ENCODE measurements around the gene WDR90. TPM values are rescaled to one million over a fixed set of nuclear protein-coding genes. Genes with fewer than 3 reads are reported as not detected.

Gene WDR90
- total and polyA plus RNA-seq, 2 experiments from 2014 or later = 25.9 to 42.2 TPM

- Histone ChIP-seq H4K20me1 (replicated peaks; ENCODE audit: insufficient read depth) (no peaks in the 10 kb centered on the region), H3K79me2 (replicated peaks; ENCODE audit: insufficient read depth) (no peaks in the 10 kb centered on the region), H3K9me2 (ENCODE audit: insufficient read depth) (no peaks in the 10 kb centered on the region), H3K4me1 (ENCODE audit: insufficient read depth) (no peaks in the 10 kb centered on the region; the same call in 1 of the 2 replicates), H2AFZ (no peak overlapping the region), H3F3A (replicated peaks; ENCODE audit: low read depth) (peaks cover 11% of the 10 kb centered on the region; the same call in 1 of the 2 replicates), H3K27ac (ENCODE audit: low read depth) (no peak overlapping the region), H3K4me3 (no peak overlapping the region), H3K27me3 (ENCODE audit: insufficient read depth) (no peaks in the 10 kb centered on the region), H3K4me2 (no peak overlapping the region), H3K36me3 (ENCODE audit: insufficient read depth) (no peaks in the 10 kb centered on the region)
- TF ChIP-seq STAT1 (IDR thresholded peaks at IDR 0.05; ENCODE audit: unreplicated experiment) = no peak
- Mint-ChIP-seq H3K9me3 (no peaks in the 10 kb centered on the region), H3K4me3 (no peak overlapping the region), H3K27ac (no peak overlapping the region), H3K36me3 (ENCODE audit: low read depth) (no peaks in the 10 kb centered on the region; the same call in 2 of the 3 replicates), H3K4me1 (no peaks in the 10 kb centered on the region), H3K27me3 (ENCODE audit: insufficient read depth, low read depth, poor library complexity) (peaks cover 5% of the 10 kb centered on the region)
- ATAC-seq (no peak), DNase-seq (ENCODE audit: low spot score) (no peak)
These were observed 2.7 kb downstream of the WDR90 start for GRCh38 chr16:651844-652243.

- DNase-seq (ENCODE audit: low spot score) = no peak
- peaks cover 5% of the 10 kb centered on the region for H3K27me3 Mint-ChIP-seq (ENCODE audit: insufficient read depth, low read depth, poor library complexity)
- H3K9me3 Mint-ChIP-seq = no peaks in the 10 kb centered on the region
- Histone ChIP-seq H3K4me3 (no peak overlapping the region), H3K79me2 (replicated peaks; ENCODE audit: insufficient read depth) (no peaks in the 10 kb centered on the region), H3K4me1 (ENCODE audit: insufficient read depth) (no peaks in the 10 kb centered on the region; the same call in 1 of the 2 replicates), H4K20me1 (replicated peaks; ENCODE audit: insufficient read depth) (no peaks in the 10 kb centered on the region), H2AFZ (no peak overlapping the region), H3K27me3 (ENCODE audit: insufficient read depth) (no peaks in the 10 kb centered on the region), H3K4me2 (no peak overlapping the region), H3F3A (replicated peaks; ENCODE audit: low read depth) (peaks cover 11% of the 10 kb centered on the region; the same call in 1 of the 2 replicates), H3K9me2 (ENCODE audit: insufficient read depth) (no peaks in the 10 kb centered on the region), H3K27ac (ENCODE audit: low read depth) (no peak overlapping the region), H3K36me3 (ENCODE audit: insufficient read depth) (no peaks in the 10 kb centered on the region)
- TF ChIP-seq ZNF114 (CRISPR knock-in tag; IDR thresholded peaks at IDR 0.05) (no peak), NANOG (IDR thresholded peaks at IDR 0.05; ENCODE audit: borderline replicate concordance) (no peak), CTCF (conservative IDR thresholded peaks at IDR 0.05; ENCODE audit: low read depth in 2 of 2) (no peak), ZNF331 (CRISPR knock-in tag; IDR thresholded peaks at IDR 0.05; ENCODE audit: low read depth) (no peak), EZH2 (IDR thresholded peaks at IDR 0.05; ENCODE audit: low read depth, unreplicated experiment) (no peak), ETS1 (IDR thresholded peaks at IDR 0.05) (no peak)
- no peaks in the 10 kb centered on the region; the same call in 2 of the 3 replicates for H3K36me3 Mint-ChIP-seq (ENCODE audit: low read depth)
- ATAC-seq = no peak
- H3K4me3 Mint-ChIP-seq = no peak overlapping the region
- H3K4me1 Mint-ChIP-seq = no peaks in the 10 kb centered on the region
- H3K27ac Mint-ChIP-seq = no peak overlapping the region
These were observed 3.5 kb downstream of the WDR90 start for GRCh38 chr16:652454-653305.
